HepG2 (cell line): ENCODE measurements around the gene PPIA. TPM values are rescaled to one million over a fixed set of nuclear protein-coding genes. Genes with fewer than 3 reads are reported as not detected.

ENCODE experiments used
- ARNT ChIP-seq: fragments of 450-650 bp; IDR thresholded peaks from 2 replicates; pipeline ENCODE4 v1.6.1; 2017
- BHLHE40 ChIP-seq: IDR thresholded peaks from 2 replicates; pipeline ENCODE4 v1.6.1; 2011; ENCODE audit warnings: low read length, improper control_type of control experiment
- CC2D1A ChIP-seq: sonication (generic); formaldehyde crosslinking; IDR thresholded peaks from 2 replicates; pipeline ENCODE4 v1.8.1; 2023; ENCODE audit warnings: mild to moderate bottlenecking, missing genetic modification reagents
- DMAP1 ChIP-seq: IDR thresholded peaks from 2 replicates; pipeline ENCODE4 v1.6.1; 2016
- GMEB1 ChIP-seq: sonication (generic); formaldehyde crosslinking; IDR thresholded peaks from 2 replicates; pipeline ENCODE4 v1.5.1; 2020; ENCODE audit warnings: missing genetic modification reagents, mild to moderate bottlenecking, borderline replicate concordance
- HES4 ChIP-seq: sonication (generic); formaldehyde crosslinking; IDR thresholded peaks from 2 replicates; pipeline ENCODE4 v1.9.0; 2021; ENCODE audit warnings: mild to moderate bottlenecking, missing genetic modification reagents, borderline replicate concordance
- HMGXB4 ChIP-seq, 2 experiments: sonication (generic) in 1 of 2; formaldehyde crosslinking in 1 of 2; IDR thresholded peaks; 2 replicates each; pipeline versions ENCODE4 v1.4.0 to v1.6.1; 2018 to 2020; ENCODE audit warnings: missing genetic modification reagents in 2 of 2, borderline replicate concordance in 1 of 2, low read depth in 1 of 2, mild to moderate bottlenecking in 1 of 2, missing biosample characterization in 1 of 2
- HOMEZ ChIP-seq: IDR thresholded peaks from 2 replicates; pipeline ENCODE4 v1.6.1; 2016; ENCODE audit warnings: low read depth
- JARID2 ChIP-seq: sonication (generic); formaldehyde crosslinking; IDR thresholded peaks from 2 replicates; pipeline ENCODE4 v1.8.1; 2023; ENCODE audit warnings: missing genetic modification reagents, inconsistent platforms; ENCODE audit not compliant: insufficient replicate concordance
- MBNL3 ChIP-seq: fragments of 250-450 bp; sonication (Bioruptor Pico); conservative IDR thresholded peaks from 2 replicates; pipeline ENCODE4 v1.8.0; 2022; ENCODE audit warnings: mild to moderate bottlenecking, inconsistent platforms
- MLX ChIP-seq: IDR thresholded peaks from 2 replicates; pipeline ENCODE4 v1.6.1; 2016
- NR0B2 ChIP-seq: sonication (generic); formaldehyde crosslinking; IDR thresholded peaks from 2 replicates; pipeline ENCODE4 v1.4.0; 2020; ENCODE audit warnings: mild to moderate bottlenecking, missing genetic modification reagents
- ONECUT2 ChIP-seq: sonication (generic); formaldehyde crosslinking; IDR thresholded peaks from 2 replicates; pipeline ENCODE4 v1.4.0; 2020; ENCODE audit warnings: missing genetic modification reagents
- PAF1 ChIP-seq: IDR thresholded peaks from 2 replicates; pipeline ENCODE4 v1.6.1; 2016; ENCODE audit warnings: missing genetic modification reagents, missing compliant biosample characterization
- RAD21 ChIP-seq: fragments of 450-650 bp; formaldehyde crosslinking; IDR thresholded peaks from 2 replicates; pipeline ENCODE4 v1.5.0; 2020; ENCODE audit warnings: mild to moderate bottlenecking
- RNF219 ChIP-seq: sonication (generic); formaldehyde crosslinking; IDR thresholded peaks from 2 replicates; pipeline ENCODE4 v1.5.0; 2020; ENCODE audit warnings: mild to moderate bottlenecking, missing genetic modification reagents
- SRY ChIP-seq: sonication (generic); formaldehyde crosslinking; IDR thresholded peaks from 2 replicates; pipeline ENCODE4 v1.8.0; 2022; ENCODE audit warnings: mild to moderate bottlenecking, missing genetic modification reagents
- STAT5B ChIP-seq: sonication (generic); formaldehyde crosslinking; IDR thresholded peaks from 2 replicates; pipeline ENCODE4 v1.4.0; 2020; ENCODE audit warnings: missing genetic modification reagents
- SUZ12 ChIP-seq: fragments of 150-350 bp; IDR thresholded peaks from 2 replicates; pipeline ENCODE4 v1.6.1; 2014; ENCODE audit warnings: low read depth, low read length
- ZBTB20 ChIP-seq: sonication (generic); formaldehyde crosslinking; IDR thresholded peaks from 2 replicates; pipeline ENCODE4 v1.8.1; 2023; ENCODE audit warnings: missing genetic modification reagents, low read depth, mild to moderate bottlenecking, borderline replicate concordance
- ZNF552 ChIP-seq: sonication (generic); formaldehyde crosslinking; IDR thresholded peaks from 2 replicates; pipeline ENCODE4 v1.9.0; 2022; ENCODE audit warnings: missing genetic modification reagents, mild to moderate bottlenecking, borderline replicate concordance
- polyA plus RNA-seq, 8 experiments: library from polyadenylated mRNA; depleted of rRNA in 3 of 8; stranded (reverse) in 7 of 8; unstranded in 1 of 8; fragments of >200 nt; fragmentation: Illumina TruSeq in 4 of 8; extraction: Trizol in 4 of 8; gene quantifications; 2 replicates each; pipeline versions ENCODE4 v1.2.1 to v1.2.3, GENCODE V29; 2011 to 2016; ENCODE audit warnings: low read depth in 4 of 8, missing spikeins in 1 of 8, mixed read lengths in 1 of 8; ENCODE audit not compliant: insufficient read depth in 1 of 8
- total RNA-seq, 5 experiments: library from RNA; depleted of rRNA; stranded (reverse); fragments of >200 nt; fragmentation: Illumina TruSeq; extraction: Trizol; gene quantifications; 2 replicates each; pipeline ENCODE4 v1.2.3, GENCODE V29; 2016; ENCODE audit warnings: low read depth in 1 of 5

The PPIA gene
- total and polyA plus RNA-seq, 2 of the 13 experiments (the other 11 are each of a cell fraction or from before 2014, with no cell fraction given) = 2,268 to 3,010 TPM

GRCh38 chr7:44808914-44809393 lies 12.5 kb downstream of the PPIA start (continued):
- TF ChIP-seq RNF219 (no peak), NR0B2 (CRISPR knock-in tag) (no peak), PAF1 (no peak), DMAP1 (CRISPR knock-in tag) (no peak), HOMEZ (CRISPR knock-in tag) (no peak), CC2D1A (no peak), SUZ12 (no peak), BHLHE40 (no peak; the same call in 1 of the 2 replicates), JARID2 (CRISPR knock-in tag) (no peak), HES4 (CRISPR knock-in tag) (no peak), ZBTB20 (CRISPR knock-in tag) (no peak; the same call in 1 of the 2 replicates), MLX (no peak), MBNL3 (CRISPR knock-in tag) (no peak), ZNF552 (no peak), STAT5B (CRISPR knock-in tag) (no peak), SRY (no peak), RAD21 (CRISPR knock-in tag) (no peak), ONECUT2 (CRISPR knock-in tag) (no peak), HMGXB4 (CRISPR knock-in tag; IDR thresholded peaks at IDR 0.05; ENCODE audit: borderline replicate concordance in 1 of 2, low read depth in 1 of 2) (0 out of 4 replicates have a peak, but pooled peaks of 1 of the 2 experiments have one; percentile 44), GMEB1 (CRISPR knock-in tag) (no peak), ARNT (no peak)
